Activated CD4-positive, alpha-beta T cell treated with anti-CD3 and anti-CD28 coated beads, Interleukin-2, amount 50 U/mL, for 24 hours (primary cell): Measurements from ENCODE around the gene SGIP1.
"Not testable (repeated sequence)": the region's sequence is repeated elsewhere in the genome, so short reads cannot be mapped to it uniquely, and the experiment has no call there.

Experiments used
- DNase-seq, 2 donors: peaks; one replicate each; pipeline ENCODE4 v3.0.0-alpha.2; 2020; ENCODE audit warnings: low read depth in 1 of 2, low spot score in 1 of 2

SGIP1 gene

GRCh38 chr1:66728021-66728420 lies 194.1 kb downstream of the SGIP1 start:
- DNase-seq, result no peak

GRCh38 chr1:66728716-66729115 lies 194.8 kb downstream of the SGIP1 start:
- DNase-seq, result not testable (repeated sequence)

GRCh38 chr1:66729119-66729518 lies 195.2 kb downstream of the SGIP1 start:
- no peak for DNase-seq

GRCh38 chr1:66729523-66729922 lies 195.6 kb downstream of the SGIP1 start:
- no peak for DNase-seq

- DNase-seq, result no peak
Observed at GRCh38 chr1:66730462-66730861, 196.5 kb downstream of the SGIP1 start.

GRCh38 chr1:66731170-66731865 lies 197.4 kb downstream of the SGIP1 start:
- DNase-seq, result no peak

GRCh38 chr1:66732407-66733166 lies 198.6 kb downstream of the SGIP1 start:
- no peak for DNase-seq

GRCh38 chr1:66733348-66734017 lies 199.5 kb downstream of the SGIP1 start:
- no peak for DNase-seq

- DNase-seq, result not testable (repeated sequence)
Observed at GRCh38 chr1:66734531-66734930, 200.6 kb downstream of the SGIP1 start.

GRCh38 chr1:66737836-66738235 lies 203.9 kb downstream of the SGIP1 start:
- DNase-seq, result no peak

GRCh38 chr1:66739401-66740157 lies 205.6 kb downstream of the SGIP1 start:
- DNase-seq, result no peak

- DNase-seq, result no peak
Observed at GRCh38 chr1:66745451-66745850, 211.5 kb downstream of the SGIP1 start.

GRCh38 chr1:66747501-66747900 lies 213.5 kb downstream of the SGIP1 start:
- DNase-seq, result no peak

GRCh38 chr1:66750577-66750976 lies 216.6 kb downstream of the SGIP1 start:
- DNase-seq, result no peak

- DNase-seq, result no peak
Observed at GRCh38 chr1:66751160-66751559, 217.2 kb downstream of the SGIP1 start.

GRCh38 chr1:66752000-66752592 lies 218.1 kb downstream of the SGIP1 start, which contains the start of gene DYNLT5:
Gene DYNLT5 (plus strand): TSS chr1:66752459. CDS start chr1:66754659, 2,200 bp downstream.
- DNase-seq, result no peak

GRCh38 chr1:66752671-66753371 lies 218.9 kb downstream of the SGIP1 start:
- DNase-seq, result no peak

GRCh38 chr1:66757722-66758240 lies 223.8 kb downstream of the SGIP1 start:
- no peak for DNase-seq

GRCh38 chr1:66758241-66758755 lies 224.3 kb downstream of the SGIP1 start:
- DNase-seq, result no peak

- no peak for DNase-seq
Observed at GRCh38 chr1:66760506-66760905, 226.6 kb downstream of the SGIP1 start.
